DMS153 treated with DMSO at 0.1 percent for 48 hours (cell line): Measurements from ENCODE around the gene FAM151B.
"Not testable (repeated sequence)": the region's sequence is repeated elsewhere in the genome, so short reads cannot be mapped to it uniquely, and the experiment has no call there.

Experiments used
- DNase-seq: peaks from one replicate; lab custom pipeline; 2025; ENCODE audit not compliant: unreplicated experiment; lab: John Stamatoyannopoulos, UW

The FAM151B gene, protein sequence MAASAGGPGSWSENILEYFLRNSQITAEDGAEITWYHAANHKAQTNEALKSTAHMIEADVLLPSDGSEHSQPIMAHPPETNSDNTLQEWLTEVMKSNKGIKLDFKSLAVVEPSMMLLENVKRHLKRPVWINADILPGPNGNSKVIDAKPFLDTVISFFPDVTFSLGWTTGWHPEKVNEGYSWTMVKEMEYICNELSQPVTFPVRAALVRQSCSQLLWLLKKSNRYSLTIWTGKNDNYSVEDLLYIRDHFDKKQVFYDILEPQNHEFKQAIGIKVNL

DNA sequence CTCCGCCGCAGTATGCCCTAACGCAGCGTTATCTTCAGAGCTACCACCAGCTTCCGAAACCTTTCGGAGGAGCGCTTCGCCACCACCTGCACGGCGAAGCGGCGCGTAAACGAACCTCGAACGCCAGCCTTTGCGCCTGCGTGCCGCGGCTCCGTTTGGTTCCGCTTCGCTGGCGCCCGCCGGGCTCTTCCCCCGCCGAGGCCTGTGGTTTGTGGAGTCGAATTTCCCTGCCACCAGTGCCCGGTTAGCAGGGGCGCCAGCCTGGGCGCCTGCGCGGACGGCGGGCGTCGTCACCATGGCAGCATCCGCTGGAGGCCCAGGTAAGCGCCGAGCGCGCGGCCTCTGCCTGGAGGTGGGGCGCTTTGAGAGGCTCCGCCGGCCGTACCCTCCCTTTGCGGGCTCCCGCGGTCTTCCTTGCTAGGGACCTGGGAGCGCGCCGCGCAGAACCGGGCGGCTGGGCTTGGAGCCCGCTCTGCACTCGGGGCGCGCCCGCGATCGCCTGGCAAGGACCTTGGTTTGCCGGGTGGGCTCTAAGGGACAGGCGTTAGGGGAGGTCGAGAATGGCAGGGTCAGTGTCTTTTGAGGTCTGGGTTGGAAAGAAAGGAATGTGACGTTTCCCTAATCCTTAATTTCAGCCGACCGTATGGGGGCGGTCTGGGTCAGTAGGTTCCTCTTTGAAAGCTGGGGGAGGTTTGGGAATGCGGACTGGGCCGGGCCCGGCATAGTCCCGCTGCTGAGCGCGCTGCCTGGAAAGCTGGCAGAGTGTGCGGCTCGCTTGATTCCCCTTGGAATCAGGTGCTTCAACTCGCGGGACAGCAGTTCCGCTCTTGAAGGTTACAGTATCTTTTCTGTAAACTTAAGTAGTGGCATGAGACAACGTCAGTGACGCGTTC lies at the start of gene FAM151B:
Gene FAM151B (plus strand): TSS at position 272 of the 893 bp plus-strand sequence. CDS start 24 bp downstream, at position 296.
- DNase-seq = peak; percentile 52

DNA sequence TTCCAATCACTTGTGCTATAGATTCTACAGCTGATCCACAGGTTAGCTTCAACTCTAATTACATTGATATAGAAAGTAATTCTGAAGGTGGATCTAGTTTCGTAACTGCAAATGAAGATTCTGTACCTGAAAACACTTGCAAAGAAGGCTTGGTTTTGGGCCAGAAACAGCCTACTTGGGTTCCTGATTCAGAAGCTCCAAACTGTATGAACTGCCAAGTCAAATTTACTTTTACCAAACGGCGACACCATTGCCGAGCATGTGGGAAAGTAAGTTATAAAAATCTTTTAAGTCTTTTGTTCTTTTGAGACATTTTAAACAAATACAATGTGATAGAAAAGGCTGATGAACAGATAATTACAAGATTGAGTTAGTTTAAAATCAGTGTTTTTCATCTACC lies 49.2 kb upstream of the FAM151B start:
- no peak for DNase-seq

DNA sequence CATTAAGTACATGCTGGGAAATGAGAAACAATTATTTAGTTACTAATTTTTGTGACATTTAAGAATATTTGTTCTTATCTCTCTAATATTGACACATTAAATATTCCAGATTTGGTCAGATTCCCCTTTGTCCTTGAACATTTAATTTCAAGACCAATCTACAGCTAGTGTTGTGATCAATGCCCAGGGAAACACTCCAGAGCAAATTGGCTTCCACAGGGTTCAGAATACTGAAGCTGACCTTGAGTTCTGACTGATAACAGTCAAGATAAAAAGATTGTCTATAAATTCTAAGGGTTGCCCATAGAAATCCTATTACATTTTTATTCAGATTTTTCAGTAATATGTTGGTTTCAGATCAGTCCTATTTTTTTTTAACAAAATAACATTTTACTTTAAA lies 48.7 kb upstream of the FAM151B start:
- DNase-seq = no peak

DNA sequence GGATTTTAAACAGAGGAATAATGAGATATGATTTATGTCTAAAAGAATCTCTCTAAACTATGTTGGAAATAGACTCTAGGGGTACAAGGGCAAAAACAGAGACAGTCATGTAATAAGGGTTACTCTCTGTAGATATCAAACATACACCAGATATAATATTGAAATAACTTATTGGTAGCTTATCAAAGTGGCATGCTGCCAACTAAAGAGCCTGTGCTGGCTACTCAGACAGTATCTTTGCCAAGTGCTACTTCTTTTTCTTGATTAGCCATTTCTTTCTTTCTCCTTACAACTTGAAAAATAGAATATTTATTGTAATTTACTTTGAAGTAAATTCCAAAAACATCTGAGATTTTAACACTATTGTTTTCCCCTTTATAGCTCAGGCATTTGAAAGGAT lies 45.2 kb upstream of the FAM151B start:
- no peak for DNase-seq

DNA sequence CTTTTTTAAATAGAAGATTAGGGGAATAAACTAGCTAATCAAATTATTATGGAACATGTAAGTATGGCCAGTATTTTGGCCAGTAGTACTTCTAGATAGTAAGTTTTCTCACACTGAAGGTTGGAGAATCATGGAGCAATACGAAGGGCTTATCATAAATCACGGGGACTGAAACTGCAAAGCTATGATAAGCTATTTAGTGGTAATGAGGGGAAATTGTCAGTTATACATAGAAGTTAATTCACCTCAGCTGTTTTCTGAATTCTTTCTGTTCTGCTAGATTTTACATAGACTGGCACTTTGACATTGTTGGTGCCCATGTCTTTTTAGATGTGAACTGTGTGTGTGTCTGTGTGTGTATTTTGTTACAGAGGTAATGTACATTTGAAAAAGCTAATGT lies 34.5 kb upstream of the FAM151B start:
- DNase-seq = no peak

DNA sequence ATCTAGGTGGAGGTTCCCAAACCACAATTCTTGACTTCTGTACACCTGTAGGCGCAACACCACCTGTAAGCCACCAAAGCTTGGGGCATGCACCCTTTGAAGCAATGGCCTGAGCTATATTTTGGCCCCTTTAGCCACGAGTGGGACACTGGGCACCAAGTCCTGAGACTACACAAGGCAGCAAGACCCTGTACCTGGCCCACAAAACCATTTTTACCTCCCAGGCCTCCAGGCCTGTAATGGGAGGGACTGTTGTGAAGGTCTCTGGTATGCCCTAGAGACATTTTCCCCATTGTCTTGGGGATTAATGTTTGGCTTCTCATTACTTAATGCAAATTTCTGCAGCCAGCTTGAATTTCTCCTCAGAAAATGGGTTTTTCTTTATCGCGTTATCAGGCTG lies 24.6 kb upstream of the FAM151B start:
- DNase-seq = no peak

DNA sequence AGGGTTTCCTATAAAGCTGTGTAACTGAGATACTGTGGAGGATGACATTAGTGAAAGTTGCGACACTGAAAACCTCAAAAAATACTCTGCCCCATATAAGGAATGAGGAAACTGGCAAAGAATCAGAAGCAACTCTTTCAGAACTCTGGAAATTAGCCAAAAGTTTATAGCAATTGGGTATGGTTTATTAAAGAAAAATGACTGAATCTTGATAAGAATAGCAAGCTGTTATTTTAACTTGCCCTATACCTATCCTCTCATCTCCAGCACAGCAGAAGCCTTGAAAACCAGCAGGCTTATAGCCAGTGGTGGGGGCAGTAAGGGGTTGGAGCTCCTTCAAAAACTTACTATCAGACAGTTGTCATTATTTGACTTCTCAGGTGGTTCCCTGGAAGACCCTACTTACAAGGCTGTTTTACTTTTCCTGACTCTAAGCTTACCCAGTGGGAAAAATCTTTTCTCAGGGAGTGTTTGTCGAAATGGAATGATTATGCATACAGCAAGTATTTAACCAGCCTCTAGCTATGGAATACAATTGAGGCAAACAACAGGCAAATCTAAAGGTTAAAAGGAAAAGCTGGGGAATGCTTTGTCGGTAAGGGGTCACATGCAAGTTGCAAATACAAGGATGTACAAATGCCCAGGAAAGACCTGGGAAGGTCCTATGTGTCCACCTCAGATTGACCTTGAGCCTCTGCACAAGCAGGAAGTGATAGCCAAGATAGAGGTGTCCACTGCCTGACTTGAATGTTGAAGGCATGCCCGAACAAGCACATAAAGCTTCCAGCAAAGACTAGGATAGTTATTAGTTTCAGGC lies 21.0 kb upstream of the FAM151B start:
- no peak for DNase-seq

DNA sequence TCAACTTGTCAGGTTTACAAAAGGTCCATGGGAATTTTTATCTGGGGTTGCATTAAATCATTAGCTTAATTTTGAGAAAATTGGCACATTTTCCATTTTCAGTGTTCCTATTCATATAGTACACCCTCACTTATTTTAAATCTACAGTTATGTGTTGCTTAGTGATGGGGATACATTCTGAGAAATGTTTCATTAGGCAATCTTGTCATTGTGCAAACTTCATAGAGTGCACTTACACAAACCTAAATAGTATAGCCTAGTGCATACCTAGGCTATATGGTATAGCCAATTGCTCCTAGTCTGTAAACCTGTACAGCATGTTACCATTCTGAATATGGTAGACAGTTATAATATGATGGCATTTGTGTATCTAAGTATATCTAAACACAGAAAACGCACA lies 19.8 kb upstream of the FAM151B start:
- no peak for DNase-seq

DNA sequence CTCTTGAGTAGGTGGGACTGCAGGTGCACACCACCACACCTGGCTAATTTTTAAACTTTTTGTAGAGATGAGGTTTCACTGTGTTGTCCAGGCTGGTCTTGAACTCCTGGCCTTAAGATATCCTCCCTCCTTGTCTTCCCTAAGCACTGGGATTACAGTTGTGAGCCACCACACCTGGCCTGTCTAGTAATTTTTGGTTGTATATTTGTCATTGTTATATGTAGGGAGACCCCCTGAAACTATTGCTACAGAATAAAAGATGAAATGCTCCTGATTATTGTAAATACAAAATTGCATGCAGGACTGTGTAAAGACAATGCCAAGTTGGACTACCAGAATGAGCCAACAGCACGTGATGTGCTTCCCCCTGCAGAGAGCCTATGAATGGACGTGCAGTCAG lies 17.3 kb upstream of the FAM151B start:
- DNase-seq = not testable (repeated sequence)

DNA sequence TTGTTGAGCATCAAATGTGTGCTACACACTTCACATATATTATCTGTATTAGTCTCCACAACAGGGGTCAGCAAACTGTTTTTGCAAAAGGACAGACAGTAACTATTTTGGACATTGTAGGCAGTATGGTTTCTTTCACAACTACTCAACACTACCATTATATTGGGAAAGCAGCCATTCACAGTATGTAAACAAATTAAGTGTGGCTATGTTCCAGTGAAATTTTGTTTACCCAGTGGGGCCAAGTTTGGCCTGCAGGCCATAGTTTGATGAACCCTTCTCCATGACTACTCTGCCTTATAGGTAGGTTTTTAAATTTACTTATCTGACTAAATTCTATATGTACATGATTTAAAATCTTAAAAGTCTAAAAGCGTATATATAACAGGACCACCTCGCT lies 13.0 kb upstream of the FAM151B start:
- DNase-seq = no peak

DNA sequence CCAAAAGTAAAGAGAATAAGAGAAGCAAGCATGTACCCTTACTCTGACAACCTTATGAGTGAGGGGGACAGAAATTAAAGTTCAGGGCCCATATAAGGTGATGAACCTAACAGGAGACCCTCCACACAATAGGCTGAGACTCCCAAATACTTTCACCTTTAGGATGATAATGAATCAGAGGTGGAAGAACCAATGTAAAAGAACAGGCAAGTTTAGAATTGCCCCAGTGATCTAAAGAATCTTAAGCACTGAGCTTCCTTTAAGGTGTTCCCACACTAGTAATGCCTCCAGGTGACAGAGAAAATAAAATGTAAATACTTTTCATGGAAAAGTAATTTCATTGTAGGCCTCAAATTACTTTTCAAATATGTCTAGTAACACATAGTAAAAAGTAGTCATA lies 8.2 kb upstream of the FAM151B start:
- no peak for DNase-seq

DNA sequence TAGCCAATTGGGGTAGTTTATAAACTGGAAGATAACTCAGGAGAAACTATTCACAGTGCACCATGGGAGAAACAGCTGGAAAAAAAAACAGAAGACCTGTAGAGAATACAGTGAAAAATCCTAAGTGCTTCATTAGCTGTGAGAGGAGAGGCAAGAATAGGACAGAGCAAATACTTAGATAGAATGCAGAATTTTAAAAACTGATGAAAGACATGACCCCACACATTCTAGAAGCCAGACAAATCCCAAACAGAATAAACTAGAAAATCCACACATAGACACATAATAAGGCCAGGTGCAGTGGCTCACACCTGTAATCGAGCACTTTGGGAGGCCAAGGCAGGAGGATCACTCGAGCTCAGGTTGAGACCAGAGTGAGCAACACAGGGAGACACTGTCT lies 7.5 kb upstream of the FAM151B start:
- DNase-seq = no peak

DNA sequence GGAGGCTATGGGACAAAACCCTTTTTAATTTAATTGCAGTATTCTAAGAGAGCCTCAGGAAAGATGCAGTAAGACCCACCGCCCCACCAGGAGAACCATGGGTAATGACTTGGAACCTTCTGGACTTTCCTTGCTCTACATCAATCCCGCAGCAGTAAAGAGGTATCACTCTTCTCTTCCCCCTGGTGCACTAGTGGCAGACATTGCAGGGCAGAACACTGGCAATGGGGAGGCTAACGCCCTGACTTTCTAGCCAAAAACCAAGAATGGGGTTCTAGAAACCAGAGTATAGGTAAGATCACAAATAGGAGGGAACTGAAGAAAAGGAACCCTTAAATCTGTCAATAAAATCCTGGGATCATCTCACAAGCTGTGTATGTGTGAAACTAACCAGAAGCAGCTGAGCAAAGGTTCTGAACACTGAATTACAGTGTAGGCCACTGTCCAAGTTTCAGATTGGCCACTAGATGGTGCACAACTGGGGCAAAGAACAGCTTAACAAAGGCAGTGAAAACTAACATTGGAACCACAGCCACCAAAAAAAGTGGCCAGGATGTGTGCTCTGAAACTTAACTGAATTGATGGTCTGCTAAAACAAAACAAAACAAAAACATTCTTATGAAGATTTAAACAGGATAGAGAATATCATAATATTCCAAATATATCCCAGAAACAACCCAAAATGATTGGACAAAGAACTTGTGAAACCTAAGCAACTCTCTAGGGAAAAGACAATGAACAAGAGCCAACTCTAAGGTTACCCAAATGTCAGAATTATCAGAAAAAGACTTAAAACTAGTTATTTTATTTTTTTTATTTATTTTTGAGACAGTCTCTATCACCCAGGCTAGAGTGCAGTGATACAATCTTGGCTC lies 6.6 kb upstream of the FAM151B start:
- DNase-seq = no peak

DNA sequence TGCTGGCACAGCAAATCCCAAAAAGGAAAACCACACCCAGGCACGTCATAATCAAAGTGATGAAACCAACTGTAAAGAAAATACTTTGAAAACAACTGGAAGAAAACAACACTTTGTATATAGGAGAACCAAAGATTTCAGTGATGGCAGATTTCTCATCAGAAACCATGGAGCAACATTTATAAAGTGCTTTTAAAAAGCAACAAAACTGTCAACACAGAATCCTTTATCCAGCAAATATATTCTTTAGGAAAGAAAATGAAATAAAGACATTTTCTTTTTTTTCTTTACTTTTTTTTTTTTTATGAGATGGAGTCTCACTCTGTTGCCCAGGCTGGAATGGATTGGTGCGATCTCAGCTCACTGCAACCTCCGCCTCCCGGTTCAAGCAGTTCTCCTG lies 5.3 kb upstream of the FAM151B start:
- DNase-seq = no peak

DNA sequence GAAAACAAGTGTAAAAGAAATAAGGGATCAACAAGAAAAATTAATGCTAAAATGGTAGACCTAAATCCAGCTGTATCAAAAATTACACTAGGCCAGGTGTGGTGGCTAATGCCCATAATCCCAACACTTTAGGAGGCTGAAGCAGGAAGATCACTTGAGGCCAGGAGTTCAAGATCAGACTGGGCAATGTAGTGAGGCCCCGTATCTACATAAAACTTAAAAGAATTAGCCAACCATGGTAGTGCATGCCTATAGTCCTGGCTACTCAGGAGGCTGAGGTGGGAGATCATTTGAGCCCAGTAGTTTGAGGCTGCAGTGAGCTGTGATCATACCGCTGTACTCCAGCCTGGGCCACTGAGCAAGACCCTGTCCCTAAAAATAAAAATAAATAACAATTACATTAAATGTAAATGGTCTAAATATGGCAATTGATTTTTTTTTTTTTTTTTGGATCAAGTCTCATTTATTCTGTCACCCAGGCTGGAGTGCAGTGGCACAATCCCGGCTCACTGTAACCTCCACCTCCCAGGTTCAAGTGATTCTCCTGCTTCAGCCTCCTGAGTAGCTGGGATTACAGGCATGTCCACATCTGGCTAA lies 4.2 kb upstream of the FAM151B start:
- DNase-seq = no peak

DNA sequence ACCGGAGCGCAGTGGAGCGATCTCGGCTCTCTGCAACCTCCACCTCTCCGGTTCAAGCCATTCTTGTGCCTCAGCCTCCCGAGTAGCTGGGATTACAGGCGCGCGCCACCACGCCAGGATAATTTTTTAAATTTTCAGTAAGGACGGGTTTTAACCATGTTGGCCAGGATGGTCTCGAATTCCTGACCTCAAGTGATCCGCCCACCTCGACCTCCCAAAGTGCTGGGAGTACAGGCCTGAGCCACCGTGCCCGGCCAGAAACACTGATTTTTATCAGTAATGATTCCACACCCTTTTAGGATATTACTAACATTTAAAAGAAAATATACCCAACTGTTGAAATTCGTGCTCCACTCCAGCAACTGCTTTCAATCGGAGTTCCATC lies 464 bp upstream of the FAM151B start:
- DNase-seq = no peak

DNA sequence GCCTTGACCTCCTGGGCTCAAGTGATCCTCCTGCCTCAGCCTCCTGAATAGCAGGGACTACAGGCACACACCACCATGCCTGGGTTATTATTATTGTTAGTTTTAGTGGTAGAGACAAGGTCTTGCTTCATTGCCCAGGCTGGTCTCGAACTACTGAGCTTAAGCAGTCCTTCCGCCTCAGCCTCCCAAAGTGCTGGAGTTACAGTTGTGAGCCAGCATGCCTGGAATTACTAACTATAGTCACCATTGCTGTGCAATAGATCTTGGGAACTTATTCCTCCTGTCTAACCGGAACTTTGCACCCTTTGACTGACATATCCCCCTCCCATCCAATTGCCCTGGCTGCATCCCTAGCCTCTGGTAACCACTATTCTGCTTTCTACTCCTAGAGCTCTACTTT lies 3.4 kb downstream of the FAM151B start:
- DNase-seq = no peak

DNA sequence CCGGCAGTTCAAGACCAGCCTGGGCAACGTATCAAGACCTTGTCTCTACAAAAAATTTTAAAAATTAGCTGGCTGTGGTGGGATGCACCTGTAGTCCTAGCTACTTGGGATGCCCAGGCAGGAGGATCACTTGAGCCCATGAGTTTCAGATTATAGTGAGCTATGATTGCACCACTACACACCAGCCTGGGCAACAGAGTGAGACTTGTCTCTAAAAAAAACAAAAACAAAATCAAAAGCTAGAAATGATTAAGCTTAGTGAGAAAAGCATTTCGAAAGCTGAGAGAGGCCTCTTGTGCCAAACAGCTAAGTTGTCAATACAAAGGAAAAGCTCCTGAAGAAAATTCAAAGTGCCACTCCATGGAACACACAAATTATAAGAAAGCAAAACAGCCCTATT lies 4.8 kb downstream of the FAM151B start:
- DNase-seq = no peak

DNA sequence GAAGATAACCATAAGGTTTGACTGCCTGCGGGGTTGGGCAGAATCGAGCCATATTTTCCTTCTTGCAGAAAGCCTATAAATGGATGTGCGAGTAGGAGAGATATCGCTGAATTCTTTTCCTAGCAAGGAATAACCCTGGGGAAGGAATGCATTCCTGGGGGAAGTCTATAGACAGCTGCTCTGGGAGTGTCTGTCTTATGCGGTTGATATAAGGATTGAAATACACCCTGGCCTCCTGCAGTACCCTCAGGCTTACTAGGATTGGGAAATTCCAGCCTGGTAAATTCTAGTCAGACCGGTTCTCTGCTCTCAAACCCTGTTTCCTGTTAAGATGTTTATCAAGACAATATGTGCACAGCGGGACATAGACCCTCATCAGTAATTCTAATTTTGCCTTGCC lies 5.5 kb downstream of the FAM151B start:
- DNase-seq = not testable (repeated sequence)

DNA sequence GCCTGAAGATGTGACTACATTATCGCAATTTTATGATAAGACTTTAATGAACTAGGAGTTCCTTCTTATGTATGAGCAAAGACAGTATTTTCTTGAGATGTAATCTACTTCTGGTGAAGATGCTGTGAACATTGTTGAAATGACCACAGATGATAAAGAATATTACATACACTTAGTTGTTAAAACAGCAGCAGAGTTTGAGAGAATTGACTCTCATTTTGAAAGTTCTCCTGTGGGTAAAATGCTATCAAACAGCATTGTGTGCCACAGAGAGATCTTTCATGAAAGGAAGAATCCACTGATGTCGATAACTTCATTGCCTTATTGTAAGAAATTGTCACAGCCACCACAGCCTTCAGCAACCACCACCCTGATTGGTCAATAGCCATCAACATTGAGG lies 8.0 kb downstream of the FAM151B start:
- DNase-seq = no peak
